Measurements from ENCODE around the gene APOB.

The APOB gene

DNA sequence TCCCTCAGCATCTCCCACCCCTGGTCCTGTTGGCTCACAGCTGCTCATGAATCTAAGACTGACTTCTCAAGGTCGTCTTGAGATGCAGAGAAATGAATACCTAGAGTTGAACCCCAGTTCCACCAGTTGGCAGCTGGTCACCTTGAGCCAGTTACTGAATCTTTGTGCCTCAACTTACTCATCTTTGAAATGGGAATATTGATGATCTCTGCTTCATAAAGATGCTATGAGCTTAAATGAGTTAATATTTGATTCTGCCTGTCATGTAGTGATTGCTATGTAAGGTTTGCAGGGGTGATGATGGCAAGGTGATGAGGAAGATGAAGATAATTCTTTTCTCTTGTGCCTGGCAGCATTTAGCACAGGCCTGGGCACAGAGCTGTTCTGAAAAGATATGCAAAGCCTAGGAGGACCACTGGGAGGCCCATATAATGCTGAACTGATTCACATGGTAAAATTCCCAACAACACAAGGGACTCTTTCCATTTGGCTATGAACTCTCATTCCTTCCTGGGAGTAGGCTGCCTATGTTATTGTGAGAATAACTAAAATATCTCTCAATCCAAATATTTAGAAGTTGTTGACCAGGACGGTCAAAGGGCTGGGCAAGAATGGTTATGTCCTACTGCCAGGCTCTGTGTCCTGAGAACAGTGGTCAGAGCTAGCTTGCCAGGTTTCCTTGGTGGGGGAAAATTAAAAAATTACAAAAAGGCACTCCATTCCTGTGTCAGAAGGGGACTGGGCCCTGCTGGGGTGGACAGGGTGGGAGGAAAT is 70.9 kb downstream of the APOB start:
- Histone ChIP-seq H3K27ac (ENCODE audit: low read depth, low read length) (no peak overlapping the region), H3K4me1 (ENCODE audit: insufficient read depth, low read length) (peaks cover 22% of the 10 kb centered on the region), H3K9me3 (ENCODE audit: low read length) (no peaks in the 10 kb centered on the region), H3K27me3 (ENCODE audit: control insufficient read depth in 1 of 2, insufficient read depth in 2 of 2, low read length in 2 of 2) (no peaks in the 10 kb centered on the region), H3K4me3 (ENCODE audit: low read depth in 1 of 2, low read length in 2 of 2) (no peak overlapping the region), H3K9ac (ENCODE audit: low read length) (no peak overlapping the region), H3K36me3 (ENCODE audit: insufficient read depth, low read length) (no peaks in the 10 kb centered on the region)

DNA sequence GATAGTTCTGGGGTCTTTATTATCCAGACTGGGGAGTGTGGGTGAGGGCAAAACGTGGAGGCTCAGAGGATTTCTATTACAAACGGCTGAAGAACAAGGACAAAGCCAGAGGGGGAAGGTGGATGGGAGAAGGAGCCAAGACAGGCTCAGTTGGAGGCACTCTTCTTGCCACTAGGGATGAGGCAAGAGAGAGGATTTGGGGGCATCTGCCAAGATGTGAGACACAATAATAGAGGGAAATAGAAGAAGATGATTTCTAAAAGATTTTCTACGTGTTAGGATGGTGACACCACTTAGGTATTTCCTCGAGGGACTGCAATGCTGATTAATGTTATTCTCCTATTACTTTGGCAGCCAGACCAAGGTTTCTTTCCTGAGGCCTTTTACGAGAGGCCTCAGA is 71.8 kb downstream of the APOB start:
- Histone ChIP-seq H3K4me3 (ENCODE audit: low read depth in 1 of 2, low read length in 2 of 2) (no peak overlapping the region), H3K27ac (ENCODE audit: low read depth, low read length) (no peak overlapping the region), H3K9ac (ENCODE audit: low read length) (no peak overlapping the region), H3K4me1 (ENCODE audit: insufficient read depth, low read length) (peaks cover 22% of the 10 kb centered on the region), H3K36me3 (ENCODE audit: insufficient read depth, low read length) (no peaks in the 10 kb centered on the region), H3K27me3 (ENCODE audit: control insufficient read depth in 1 of 2, insufficient read depth in 2 of 2, low read length in 2 of 2) (no peaks in the 10 kb centered on the region), H3K9me3 (ENCODE audit: low read length) (no peaks in the 10 kb centered on the region)

DNA sequence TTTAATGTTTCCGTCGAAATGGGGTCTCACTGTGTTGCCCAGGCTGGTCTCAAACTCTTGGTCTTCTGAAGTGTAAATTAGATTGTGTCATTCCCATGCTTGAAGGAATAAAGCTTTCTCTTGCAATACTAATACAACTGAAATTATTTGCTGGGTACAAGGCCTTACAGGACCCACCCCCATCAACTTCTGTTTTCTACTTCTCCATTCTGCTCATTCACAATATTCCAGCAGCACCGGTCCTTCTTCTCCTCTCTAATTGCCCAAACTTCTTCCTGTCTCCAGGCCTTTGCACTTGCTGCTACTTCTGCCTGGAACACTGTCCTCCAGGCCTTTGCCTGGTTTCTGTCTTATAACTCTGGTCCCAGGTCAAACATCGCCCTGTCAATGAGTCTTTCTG is 73.8 kb downstream of the APOB start:
- Histone ChIP-seq H3K9me3 (ENCODE audit: low read length) (no peaks in the 10 kb centered on the region), H3K27ac (ENCODE audit: low read depth, low read length) (no peak overlapping the region), H3K4me3 (ENCODE audit: low read depth in 1 of 2, low read length in 2 of 2) (no peak overlapping the region), H3K4me1 (ENCODE audit: insufficient read depth, low read length) (peaks cover 22% of the 10 kb centered on the region), H3K9ac (ENCODE audit: low read length) (no peak overlapping the region), H3K36me3 (ENCODE audit: insufficient read depth, low read length) (no peaks in the 10 kb centered on the region), H3K27me3 (ENCODE audit: control insufficient read depth in 1 of 2, insufficient read depth in 2 of 2, low read length in 2 of 2) (no peaks in the 10 kb centered on the region)

DNA sequence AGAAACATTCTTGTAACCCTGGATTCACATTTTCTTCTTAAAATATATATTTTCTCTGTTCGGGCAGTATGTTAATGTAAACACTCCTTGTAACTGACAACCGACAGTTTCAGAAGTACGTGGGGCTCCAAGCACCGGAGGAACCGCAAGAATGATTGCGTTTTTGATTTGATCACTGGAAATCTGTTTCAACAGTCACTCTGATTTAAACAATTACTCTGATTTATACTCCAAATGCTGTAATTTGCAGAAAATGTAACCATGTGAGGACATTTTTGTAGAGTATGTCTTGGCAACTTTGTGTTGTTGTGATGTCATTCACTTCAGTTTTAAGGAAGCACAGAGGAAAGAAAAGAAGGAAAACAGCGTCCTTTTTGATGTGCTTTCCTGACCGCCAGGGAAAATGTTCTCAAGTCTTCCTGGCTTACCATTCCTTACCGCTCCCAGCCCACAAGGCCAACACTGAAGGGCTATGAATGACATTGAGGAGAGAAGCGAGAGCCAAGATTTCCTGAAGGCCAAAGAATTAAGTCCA is 77.7 kb downstream of the APOB start:
- H3K27me3 ChIP-seq (ENCODE audit: control insufficient read depth in 1 of 2, insufficient read depth in 2 of 2, low read length in 2 of 2): no peaks in the 10 kb centered on the region
- no peak overlapping the region for H3K9ac ChIP-seq (ENCODE audit: low read length)
- no peaks in the 10 kb centered on the region for H3K9me3 ChIP-seq (ENCODE audit: low read length)
- no peak overlapping the region for H3K27ac ChIP-seq (ENCODE audit: low read depth, low read length)
- peaks cover 19% of the 10 kb centered on the region for H3K4me1 ChIP-seq (ENCODE audit: insufficient read depth, low read length)
- no peak overlapping the region for H3K4me3 ChIP-seq (ENCODE audit: low read depth in 1 of 2, low read length in 2 of 2)
- no peaks in the 10 kb centered on the region for H3K36me3 ChIP-seq (ENCODE audit: insufficient read depth, low read length)

DNA sequence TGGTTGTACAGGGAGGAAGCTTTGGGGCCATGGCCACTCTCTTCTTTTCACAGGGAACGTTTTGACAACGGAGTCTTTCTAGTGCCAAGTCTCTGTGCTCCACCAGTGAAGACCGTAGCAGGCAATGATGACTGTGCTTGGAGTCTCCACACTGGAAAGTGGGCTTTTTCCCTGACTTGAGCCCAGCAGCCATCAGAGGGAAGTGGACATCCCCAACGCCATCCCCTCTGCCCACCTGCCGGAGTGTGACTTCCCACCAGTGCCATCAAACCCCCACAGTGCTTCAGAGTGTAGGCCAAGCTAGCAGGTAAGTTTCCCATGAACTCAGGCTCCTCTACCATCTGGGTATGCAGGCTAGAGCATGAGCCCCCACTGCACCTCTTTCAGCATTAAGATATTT is 78.7 kb downstream of the APOB start:
- Histone ChIP-seq H3K27ac (ENCODE audit: low read depth, low read length) (no peak overlapping the region), H3K36me3 (ENCODE audit: insufficient read depth, low read length) (no peaks in the 10 kb centered on the region), H3K9ac (ENCODE audit: low read length) (no peak overlapping the region), H3K4me1 (ENCODE audit: insufficient read depth, low read length) (peaks cover 21% of the 10 kb centered on the region), H3K4me3 (ENCODE audit: low read depth in 1 of 2, low read length in 2 of 2) (no peak overlapping the region), H3K27me3 (ENCODE audit: control insufficient read depth in 1 of 2, insufficient read depth in 2 of 2, low read length in 2 of 2) (no peaks in the 10 kb centered on the region), H3K9me3 (ENCODE audit: low read length) (no peaks in the 10 kb centered on the region)

DNA sequence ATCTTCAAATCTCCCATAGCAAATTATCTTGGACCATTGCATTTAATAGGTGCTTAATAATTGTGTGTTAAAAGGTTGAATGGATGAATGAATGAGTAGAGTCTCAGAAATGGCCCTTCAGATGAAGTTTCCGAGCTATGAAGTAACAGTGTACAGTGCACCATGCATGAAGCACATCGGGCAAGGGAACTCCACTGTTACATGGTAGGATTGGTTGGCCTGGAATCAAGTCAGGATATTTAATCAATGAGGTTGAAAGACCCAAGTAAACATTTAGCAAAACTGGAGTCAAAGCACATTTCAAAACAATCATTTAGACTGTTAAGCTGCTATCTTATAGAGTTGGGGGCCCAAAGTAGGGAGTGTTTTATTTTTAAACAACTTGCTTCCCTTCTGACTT is 80.0 kb downstream of the APOB start:
- Histone ChIP-seq H3K4me1 (ENCODE audit: insufficient read depth, low read length) (peaks cover 21% of the 10 kb centered on the region), H3K27ac (ENCODE audit: low read depth, low read length) (no peak overlapping the region), H3K36me3 (ENCODE audit: insufficient read depth, low read length) (no peaks in the 10 kb centered on the region), H3K4me3 (ENCODE audit: low read depth in 1 of 2, low read length in 2 of 2) (no peak overlapping the region), H3K27me3 (ENCODE audit: control insufficient read depth in 1 of 2, insufficient read depth in 2 of 2, low read length in 2 of 2) (no peaks in the 10 kb centered on the region), H3K9me3 (ENCODE audit: low read length) (no peaks in the 10 kb centered on the region), H3K9ac (ENCODE audit: low read length) (no peak overlapping the region)

DNA sequence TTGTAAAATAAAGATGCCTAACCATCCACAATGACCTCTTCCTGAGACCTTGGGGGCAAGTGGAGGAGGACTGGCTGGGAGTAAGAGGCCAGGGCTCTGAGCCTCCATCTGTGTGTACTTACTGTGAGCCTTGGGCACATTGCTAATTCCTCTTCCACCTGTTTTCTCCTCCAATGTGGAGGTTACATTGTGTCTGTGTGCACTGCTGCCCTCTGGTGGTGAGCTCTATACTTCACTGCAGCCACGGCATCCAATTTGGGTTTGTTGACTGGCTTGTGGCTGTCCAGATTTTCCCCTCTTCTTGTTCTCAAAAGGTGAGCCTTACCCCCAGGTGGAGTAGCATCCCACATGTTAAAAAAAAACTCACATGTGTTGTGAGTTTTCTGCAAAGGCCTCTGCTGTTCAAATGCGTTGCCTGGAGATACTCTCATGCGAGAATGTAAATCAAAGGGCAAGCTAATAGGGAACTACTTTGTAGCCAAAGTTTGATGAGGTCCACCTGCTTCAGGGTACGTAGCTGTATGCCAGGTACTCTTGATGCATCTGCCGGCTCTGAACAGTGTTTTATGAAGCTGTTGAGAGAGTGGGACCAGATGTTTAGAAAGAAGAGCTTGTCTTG is 80.8 kb downstream of the APOB start:
- no peaks in the 10 kb centered on the region for H3K9me3 ChIP-seq (ENCODE audit: low read length)
- no peak overlapping the region for H3K27ac ChIP-seq (ENCODE audit: low read depth, low read length)
- no peaks in the 10 kb centered on the region for H3K36me3 ChIP-seq (ENCODE audit: insufficient read depth, low read length)
- H3K4me3 ChIP-seq (ENCODE audit: low read depth in 1 of 2, low read length in 2 of 2): no peak overlapping the region
- no peaks in the 10 kb centered on the region for H3K27me3 ChIP-seq (ENCODE audit: control insufficient read depth in 1 of 2, insufficient read depth in 2 of 2, low read length in 2 of 2)
- no peak overlapping the region for H3K9ac ChIP-seq (ENCODE audit: low read length)
- peaks cover 21% of the 10 kb centered on the region for H3K4me1 ChIP-seq (ENCODE audit: insufficient read depth, low read length)

DNA sequence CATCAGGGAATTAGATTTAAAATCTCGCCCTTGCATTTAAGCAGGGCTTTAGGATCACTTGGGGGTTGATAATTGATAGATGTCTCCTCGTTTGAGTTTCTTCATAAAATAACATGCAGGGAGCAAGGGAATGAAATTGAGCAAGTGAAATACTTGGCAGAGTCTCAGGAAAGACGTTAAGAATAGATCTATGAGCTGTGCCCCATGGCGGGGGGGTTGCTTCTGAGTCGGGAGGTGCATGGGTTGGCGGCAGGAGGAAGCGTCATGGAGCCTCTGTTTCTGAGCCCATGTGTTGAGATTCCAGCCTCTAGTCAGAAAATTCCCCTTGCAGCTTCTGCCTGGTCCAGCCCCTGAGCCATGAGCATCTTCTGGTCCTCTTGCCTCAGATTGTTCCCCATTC is 82.0 kb downstream of the APOB start:
- Histone ChIP-seq H3K27me3 (ENCODE audit: control insufficient read depth in 1 of 2, insufficient read depth in 2 of 2, low read length in 2 of 2) (no peaks in the 10 kb centered on the region), H3K9ac (ENCODE audit: low read length) (no peak overlapping the region)

DNA sequence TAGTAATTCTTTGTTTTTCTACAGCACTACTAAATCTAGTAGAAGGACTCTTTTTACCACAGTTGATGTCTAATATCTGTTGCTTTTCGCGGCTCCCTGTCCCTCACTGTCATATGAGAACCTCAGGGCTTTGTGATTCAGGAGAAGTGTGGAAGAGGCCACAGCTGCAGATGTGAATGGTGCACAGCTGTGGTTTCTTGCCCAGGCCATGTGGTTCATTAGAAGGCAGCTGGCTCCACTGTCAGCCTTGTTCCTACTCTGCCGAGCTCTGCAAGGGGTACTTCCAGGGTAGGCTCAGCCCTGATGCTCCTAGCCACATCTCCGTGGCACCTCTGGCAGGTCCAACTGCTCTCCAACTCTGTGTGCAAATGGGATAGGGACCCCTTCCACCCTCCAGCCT is 83.9 kb downstream of the APOB start:
- H3K9ac ChIP-seq (ENCODE audit: low read length): no peak overlapping the region
- no peak overlapping the region for H3K27ac ChIP-seq (ENCODE audit: low read depth, low read length)
- no peaks in the 10 kb centered on the region for H3K27me3 ChIP-seq (ENCODE audit: control insufficient read depth in 1 of 2, insufficient read depth in 2 of 2, low read length in 2 of 2)
- no peaks in the 10 kb centered on the region for H3K9me3 ChIP-seq (ENCODE audit: low read length)
- H3K36me3 ChIP-seq (ENCODE audit: insufficient read depth, low read length): no peaks in the 10 kb centered on the region
- H3K4me1 ChIP-seq (ENCODE audit: insufficient read depth, low read length): peaks cover 21% of the 10 kb centered on the region
- H3K4me3 ChIP-seq (ENCODE audit: low read depth in 1 of 2, low read length in 2 of 2): no peak overlapping the region

More for the DNA sequence above, 82.0 kb downstream of the APOB start:
- Histone ChIP-seq H3K27ac (ENCODE audit: low read depth, low read length) (no peak overlapping the region), H3K9me3 (ENCODE audit: low read length) (no peaks in the 10 kb centered on the region), H3K4me3 (ENCODE audit: low read depth in 1 of 2, low read length in 2 of 2) (no peak overlapping the region), H3K36me3 (ENCODE audit: insufficient read depth, low read length) (no peaks in the 10 kb centered on the region), H3K4me1 (ENCODE audit: insufficient read depth, low read length) (peaks cover 21% of the 10 kb centered on the region)

DNA sequence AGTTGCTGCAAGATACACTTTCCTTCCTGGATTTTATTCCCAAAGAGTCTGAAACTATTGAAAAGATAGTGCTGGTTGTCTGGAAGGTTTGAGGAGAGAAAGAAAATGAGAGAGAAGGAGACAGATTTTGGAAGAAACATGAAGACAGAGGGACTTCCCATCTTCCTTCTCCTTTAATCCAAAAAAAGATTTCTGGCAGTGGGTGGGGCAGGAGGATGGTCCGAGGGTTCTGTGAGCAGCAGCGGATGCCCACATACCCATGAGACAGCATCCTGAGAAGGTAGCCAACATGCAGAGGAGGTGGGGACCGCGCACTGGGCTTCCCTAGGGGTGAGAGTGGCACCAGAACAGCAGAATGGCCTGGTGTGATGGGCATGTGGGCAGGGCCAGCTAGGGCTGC is 84.6 kb downstream of the APOB start:
- peaks cover 21% of the 10 kb centered on the region for H3K4me1 ChIP-seq (ENCODE audit: insufficient read depth, low read length)
- no peaks in the 10 kb centered on the region for H3K36me3 ChIP-seq (ENCODE audit: insufficient read depth, low read length)
- H3K9me3 ChIP-seq (ENCODE audit: low read length): no peaks in the 10 kb centered on the region
- no peak overlapping the region for H3K9ac ChIP-seq (ENCODE audit: low read length)
- H3K27me3 ChIP-seq (ENCODE audit: control insufficient read depth in 1 of 2, insufficient read depth in 2 of 2, low read length in 2 of 2): no peaks in the 10 kb centered on the region
- no peak overlapping the region for H3K4me3 ChIP-seq (ENCODE audit: low read depth in 1 of 2, low read length in 2 of 2)
- H3K27ac ChIP-seq (ENCODE audit: low read depth, low read length): no peak overlapping the region

DNA sequence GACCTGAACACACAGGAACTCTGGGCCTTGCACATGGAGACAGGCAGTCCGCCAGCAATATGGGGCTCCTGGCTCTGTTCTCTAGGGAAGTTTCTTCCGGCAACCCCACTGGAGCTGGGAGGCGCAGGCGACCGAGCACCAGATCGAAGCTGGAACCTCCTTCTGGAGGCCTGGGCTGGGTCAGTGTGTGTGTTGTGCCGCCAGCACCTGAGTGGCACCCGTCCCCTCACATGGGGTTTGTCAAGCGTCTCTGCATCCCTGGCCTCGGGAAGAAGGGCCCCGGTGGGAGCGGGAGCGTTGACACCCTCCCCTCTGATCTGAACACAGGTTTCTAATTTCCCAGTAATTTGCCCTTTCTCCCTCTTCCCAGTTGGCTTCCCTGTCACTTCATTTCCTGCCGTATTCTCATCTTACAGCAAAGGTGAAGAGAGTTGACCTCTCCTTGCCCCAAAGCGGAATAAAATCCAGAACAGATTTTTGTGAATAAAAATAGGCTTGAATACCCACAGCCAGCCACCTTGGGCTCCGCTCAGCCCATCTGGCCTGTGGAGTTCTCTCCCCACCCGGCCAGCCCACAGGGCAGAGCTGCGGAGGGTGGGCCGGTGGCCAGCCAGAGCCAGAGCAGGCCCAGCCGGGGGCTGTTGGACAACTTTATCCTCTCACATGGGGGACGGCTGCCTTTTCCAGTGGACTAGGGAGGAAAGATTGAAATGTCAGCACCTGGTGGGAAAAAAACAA is 85.9 kb downstream of the APOB start:
- H3K27ac ChIP-seq (ENCODE audit: low read depth, low read length): no peak overlapping the region
- no peak overlapping the region for H3K9ac ChIP-seq (ENCODE audit: low read length)
- no peak overlapping the region for H3K4me3 ChIP-seq (ENCODE audit: low read depth in 1 of 2, low read length in 2 of 2)
- no peaks in the 10 kb centered on the region for H3K9me3 ChIP-seq (ENCODE audit: low read length)
- no peaks in the 10 kb centered on the region for H3K36me3 ChIP-seq (ENCODE audit: insufficient read depth, low read length)
- peaks cover 20% of the 10 kb centered on the region for H3K4me1 ChIP-seq (ENCODE audit: insufficient read depth, low read length)
- no peaks in the 10 kb centered on the region for H3K27me3 ChIP-seq (ENCODE audit: control insufficient read depth in 1 of 2, insufficient read depth in 2 of 2, low read length in 2 of 2)
